Hepatocyte (in vitro differentiated cells): ENCODE data around the gene AQP12A.

Experiments used
- CTCF ChIP-seq: fragments of 200-600 bp; sonication (generic); IDR thresholded peaks from 2 replicates; pipeline ENCODE4 v1.5.1; 2016; ENCODE audit warnings: antibody characterized with exemption, mild to moderate bottlenecking; ENCODE audit not compliant: poor library complexity
- EZH2 ChIP-seq: fragments of 200-600 bp; sonication (generic); IDR thresholded peaks from 2 replicates; pipeline ENCODE4 v1.6.1; 2016; ENCODE audit warnings: antibody characterized with exemption, mild to moderate bottlenecking, borderline replicate concordance

- TF ChIP-seq CTCF: no peak
- TF ChIP-seq EZH2: no peak
Observed at GRCh38 chr2:240714747-240715725, 23.4 kb downstream of the AQP12A start.
